GM12878 (cell line): Measurements from ENCODE around the gene CXCL8. TPM values are rescaled to one million over a fixed set of nuclear protein-coding genes. Genes with fewer than 3 reads are reported as not detected.

ENCODE experiments used
- ATAC-seq: fragments of 200-7000 bp; cut with Tn5 transposase; 3 replicates; pipeline ENCODE4 v1.9.1; 2020; ENCODE audit warnings: mild to moderate bottlenecking, moderate library complexity
- BruUV-seq: library from RNA; stranded (reverse); fragments of 400-500 nt; replicated peaks from 2 replicates; lab custom pipeline; 2021; lab: Mats Ljungman, UMichigan
- CTCF ChIA-PET: fragments of 300-600 bp; sonication (Branson Sonifier 250); formaldehyde crosslinking; extraction: SDS; loops from one replicate; lab custom pipeline; 2021; ENCODE audit warnings: inconsistent platforms; lab: Yijun Ruan, JAX
- POLR2A ChIA-PET: fragments of 350-600 bp; formaldehyde crosslinking; extraction: SDS; loops from one replicate; lab custom pipeline; 2021; ENCODE audit warnings: inconsistent platforms; lab: Charles Lee
- RAD21 ChIA-PET: fragments of 300-600 bp; sonication (Branson Sonifier 250); formaldehyde crosslinking; loops from one replicate; lab custom pipeline; 2023; ENCODE audit warnings: antibody characterized with exemption; ENCODE audit not compliant: unreplicated experiment; lab: Charles Lee
- SMC1A ChIA-PET: fragments of 300-600 bp; sonication (Branson Sonifier 250); formaldehyde crosslinking; loops from one replicate; lab custom pipeline; 2023; ENCODE audit not compliant: unreplicated experiment, uncharacterized antibody; lab: Charles Lee
- DNase-seq: peaks from one replicate; pipeline ENCODE4 v3.0.0-alpha.2; 2011; ENCODE audit warnings: low read depth, low spot score
- FAIRE-seq: peaks from 3 replicates; lab custom pipeline; 2011; peaks lifted over from hg19 to GRCh38; lab: Jason Lieb, UNC
- H2AFZ ChIP-seq: 2 replicates; pipeline ENCODE4 v1.6.0; 2011; ENCODE audit warnings: low read depth, low read length, control low read depth; ENCODE audit not compliant: control insufficient read depth
- H3K27ac ChIP-seq: 2 replicates; pipeline ENCODE4 v1.5.1; 2011; ENCODE audit warnings: control low read depth; ENCODE audit not compliant: control insufficient read depth, insufficient read depth
- H3K27me3 ChIP-seq, 2 experiments: replicated peaks in 1 of 2; 2 replicates each; pipeline versions ENCODE4 v1.6.0 to v1.6.1; 2011; ENCODE audit warnings: low read length in 1 of 2; ENCODE audit not compliant: control insufficient read depth in 2 of 2, insufficient read depth in 2 of 2
- H3K36me3 ChIP-seq, 2 experiments: 2 replicates each; pipeline ENCODE4 v1.5.1; 2011; ENCODE audit warnings: low read length in 1 of 2; ENCODE audit not compliant: control insufficient read depth in 2 of 2, insufficient read depth in 2 of 2
- H3K4me1 ChIP-seq: 2 replicates; pipeline ENCODE4 v1.6.1; 2011; ENCODE audit warnings: mild to moderate bottlenecking, low read length, moderate library complexity, mixed read lengths; ENCODE audit not compliant: control insufficient read depth, insufficient read depth
- H3K4me2 ChIP-seq: 2 replicates; pipeline ENCODE4 v1.6.0; 2011; ENCODE audit warnings: control low read depth; ENCODE audit not compliant: control insufficient read depth, insufficient read depth
- H3K4me3 ChIP-seq: fragments of 200-600 bp; sonication (generic); 2 replicates; pipeline ENCODE4 v1.5.1; 2016
- H3K79me2 ChIP-seq: 2 replicates; pipeline ENCODE4 v1.6.0; 2011; ENCODE audit warnings: low read length; ENCODE audit not compliant: control insufficient read depth, insufficient read depth
- H3K9ac ChIP-seq: 2 replicates; pipeline ENCODE4 v1.8.0; 2011; ENCODE audit warnings: low read length, control low read depth, mixed read lengths; ENCODE audit not compliant: control insufficient read depth, insufficient read depth
- H3K9me3 ChIP-seq: replicated peaks from 3 replicates; pipeline ENCODE4 v1.5.1; 2011; ENCODE audit warnings: mild to moderate bottlenecking, low read length; ENCODE audit not compliant: control insufficient read depth, insufficient read depth
- H4K20me1 ChIP-seq: 2 replicates; pipeline ENCODE4 v1.6.0; 2011; ENCODE audit not compliant: control insufficient read depth, insufficient read depth
- ASH2L ChIP-seq: fragments of 300-600, 200-600 bp; sonication (generic); IDR thresholded peaks from 2 replicates; pipeline ENCODE4 v1.6.1; 2017; ENCODE audit warnings: low read depth, mild to moderate bottlenecking, borderline replicate concordance
- EED ChIP-seq: sonication (generic); IDR thresholded peaks from 2 replicates; pipeline ENCODE4 v1.6.1; 2016; ENCODE audit warnings: antibody characterized with exemption, low read depth
- KAT2A ChIP-seq: conservative IDR thresholded peaks from 2 replicates; pipeline ENCODE4 v1.6.1; 2011; ENCODE audit warnings: low read depth, low read length; ENCODE audit not compliant: control insufficient read depth
- NR2C2 ChIP-seq: IDR thresholded peaks from 2 replicates; pipeline ENCODE4 v1.6.1; 2011; ENCODE audit warnings: borderline replicate concordance, low read depth; ENCODE audit not compliant: control insufficient read depth, insufficient read length
- PKNOX1 ChIP-seq: fragments of 450-650 bp; IDR thresholded peaks from 2 replicates; pipeline ENCODE4 v1.6.1; 2016; ENCODE audit warnings: mild to moderate bottlenecking
- SMARCA5 ChIP-seq: fragments of 450-650 bp; IDR thresholded peaks from 2 replicates; pipeline ENCODE4 v1.6.1; 2017; ENCODE audit warnings: mild to moderate bottlenecking
- ZSCAN29 ChIP-seq: fragments of 450-650 bp; IDR thresholded peaks from 2 replicates; pipeline ENCODE4 v1.6.1; 2017; ENCODE audit warnings: mild to moderate bottlenecking, moderate library complexity
- WGBS: methylation state at CpG from one replicate; pipeline ENCODE4 v1.1.6; 2016; ENCODE audit warnings: low lambda C conversion rate; ENCODE audit not compliant: insufficient replicate concordance, insufficient coverage; ENCODE audit errors: missing lambda C conversion rate; 5-methylcytosine and 5-hydroxymethylcytosine counted together
- in situ Hi-C: fragments of 300-500 bp; cut with MboI; formaldehyde crosslinking; loops from 9 replicates; pipeline ENCODE4 v1.14.3; 2018; ENCODE audit warnings: mixed read lengths
- intact Hi-C: fragments of 100-400 bp; cut with micrococcal nuclease; formaldehyde crosslinking; loops from one replicate; pipeline ENCODE4 v1.14.2; 2022; ENCODE audit not compliant: unreplicated experiment
- polyA plus RNA-seq, 11 experiments: library from polyadenylated mRNA; depleted of rRNA in 4 of 11; unstranded in 6 of 11; stranded (reverse) in 5 of 11; fragments of >200 nt; fragmentation: Nextera tagmentation in 4 of 11; fragmentation: Illumina TruSeq in 1 of 11; extraction: Ambion mirVana in 4 of 11; extraction: Trizol in 1 of 11; gene quantifications; 1 replicate in 1 of 11; 2 replicates in 10 of 11; pipeline versions ENCODE4 v1.2.1 to v1.2.3, GENCODE V29; 2011 to 2016; ENCODE audit warnings: inconsistent platforms in 2 of 11, missing spikeins in 2 of 11, low read depth in 1 of 11
- total RNA-seq, 4 experiments: library from RNA; depleted of rRNA in 3 of 4; stranded (reverse); fragments of >200 nt in 3 of 4; fragmentation: Illumina TruSeq in 1 of 4; extraction: Trizol in 1 of 4; gene quantifications; 2 replicates each; pipeline versions ENCODE4 v1.2.1 to v1.2.3, GENCODE V29; 2013 to 2021
- TF ChIP-seq, protein P1 (sequence below): fragments of 450-650 bp; conservative IDR thresholded peaks from 2 replicates; pipeline ENCODE4 v1.6.1; 2017; ENCODE audit warnings: mild to moderate bottlenecking, moderate library complexity

The CXCL8 gene
- total and polyA plus RNA-seq, 10 of the 15 experiments (the other 5 are each of a cell fraction or from before 2014, with no cell fraction given): 0.09 to 0.36 (median 0.19) TPM; not detected in 1

DNA sequence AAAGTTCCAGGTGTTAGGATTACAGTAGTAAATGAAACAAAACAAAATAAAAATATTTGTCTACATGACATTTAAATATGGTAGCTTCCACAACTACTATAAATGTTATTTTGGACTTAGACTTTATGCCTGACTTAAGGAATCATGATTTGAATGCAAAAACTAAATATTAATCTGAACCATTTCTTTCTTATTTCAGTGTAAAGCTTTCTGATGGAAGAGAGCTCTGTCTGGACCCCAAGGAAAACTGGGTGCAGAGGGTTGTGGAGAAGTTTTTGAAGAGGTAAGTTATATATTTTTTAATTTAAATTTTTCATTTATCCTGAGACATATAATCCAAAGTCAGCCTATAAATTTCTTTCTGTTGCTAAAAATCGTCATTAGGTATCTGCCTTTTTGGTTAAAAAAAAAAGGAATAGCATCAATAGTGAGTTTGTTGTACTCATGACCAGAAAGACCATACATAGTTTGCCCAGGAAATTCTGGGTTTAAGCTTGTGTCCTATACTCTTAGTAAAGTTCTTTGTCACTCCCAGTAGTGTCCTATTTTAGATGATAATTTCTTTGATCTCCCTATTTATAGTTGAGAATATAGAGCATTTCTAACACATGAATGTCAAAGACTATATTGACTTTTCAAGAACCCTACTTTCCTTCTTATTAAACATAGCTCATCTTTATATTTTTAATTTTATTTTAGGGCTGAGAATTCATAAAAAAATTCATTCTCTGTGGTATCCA lies 1.6 kb downstream of the CXCL8 start:
- 0% methylated on average over 1 of the region's 1 CpG for WGBS
- no peak overlapping the region for H3K4me2 ChIP-seq

More for the DNA sequence above, 1.6 kb downstream of the CXCL8 start:
- Histone ChIP-seq H4K20me1 (no peaks in the 10 kb centered on the region), H3K4me1 (no peaks in the 10 kb centered on the region), H3K36me3 (no peaks in the 10 kb centered on the region), H3K4me3 (no peak overlapping the region), H2AFZ (no peak overlapping the region), H3K9ac (no peak overlapping the region), H3K9me3 (no peaks in the 10 kb centered on the region; the same call in 2 of the 3 replicates), H3K27me3 (no peaks in the 10 kb centered on the region), H3K79me2 (no peaks in the 10 kb centered on the region), H3K27ac (no peak overlapping the region)
- TF ChIP-seq EED (no peak), SMARCA5 (no peak), ZSCAN29 (no peak), ASH2L (no peak), KAT2A (no peak), NR2C2 (no peak), PKNOX1 (no peak)
- TF ChIP-seq, protein P1, sequence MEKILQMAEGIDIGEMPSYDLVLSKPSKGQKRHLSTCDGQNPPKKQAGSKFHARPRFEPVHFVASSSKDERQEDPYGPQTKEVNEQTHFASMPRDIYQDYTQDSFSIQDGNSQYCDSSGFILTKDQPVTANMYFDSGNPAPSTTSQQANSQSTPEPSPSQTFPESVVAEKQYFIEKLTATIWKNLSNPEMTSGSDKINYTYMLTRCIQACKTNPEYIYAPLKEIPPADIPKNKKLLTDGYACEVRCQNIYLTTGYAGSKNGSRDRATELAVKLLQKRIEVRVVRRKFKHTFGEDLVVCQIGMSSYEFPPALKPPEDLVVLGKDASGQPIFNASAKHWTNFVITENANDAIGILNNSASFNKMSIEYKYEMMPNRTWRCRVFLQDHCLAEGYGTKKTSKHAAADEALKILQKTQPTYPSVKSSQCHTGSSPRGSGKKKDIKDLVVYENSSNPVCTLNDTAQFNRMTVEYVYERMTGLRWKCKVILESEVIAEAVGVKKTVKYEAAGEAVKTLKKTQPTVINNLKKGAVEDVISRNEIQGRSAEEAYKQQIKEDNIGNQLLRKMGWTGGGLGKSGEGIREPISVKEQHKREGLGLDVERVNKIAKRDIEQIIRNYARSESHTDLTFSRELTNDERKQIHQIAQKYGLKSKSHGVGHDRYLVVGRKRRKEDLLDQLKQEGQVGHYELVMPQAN: no peak
- ATAC-seq: no peak
- ChIA-PET SMC1A (interaction anchor here (0.6 to 1.7 kb wide), 4 partner anchors 9 to 120 kb away, joined by 3 to 5 read pairs (median 4); no protein-coding TSS in a partner anchor), RAD21 (interaction anchor here (1.1 kb wide), 1 partner anchor 9 kb away, joined by 4 read pairs; no protein-coding TSS in a partner anchor), POLR2A (no interaction called here), CTCF (interaction anchor here (0.7 to 1.0 kb wide), 4 partner anchors 13 to 255 kb away, joined by 3 to 4 read pairs (median 3); no protein-coding TSS in a partner anchor)
- no TSS peak for BruUV-seq
- no peak for FAIRE-seq
- no peak for DNase-seq
- intact Hi-C loops (no loop called here), in situ Hi-C loops (no loop called here)
